Stimulated activated CD8-positive, alpha-beta memory T cell treated with anti-CD3 and anti-CD28 coated beads, Interleukin-7, amount 100 ng/mL, for 24 hours (primary cell): ENCODE measurements around the gene TSNAXIP1.
"Not testable (repeated sequence)": the region's sequence is repeated elsewhere in the genome, so short reads cannot be mapped to it uniquely, and the experiment has no call there.

ENCODE experiments used
- DNase-seq: peaks from one replicate; pipeline ENCODE4 v3.0.0-alpha.2; 2020; ENCODE audit warnings: low read depth

TSNAXIP1 gene

GRCh38 chr16:67860589-67861398, 54.1 kb downstream of the TSNAXIP1 start:
- DNase-seq: no peak

DNA sequence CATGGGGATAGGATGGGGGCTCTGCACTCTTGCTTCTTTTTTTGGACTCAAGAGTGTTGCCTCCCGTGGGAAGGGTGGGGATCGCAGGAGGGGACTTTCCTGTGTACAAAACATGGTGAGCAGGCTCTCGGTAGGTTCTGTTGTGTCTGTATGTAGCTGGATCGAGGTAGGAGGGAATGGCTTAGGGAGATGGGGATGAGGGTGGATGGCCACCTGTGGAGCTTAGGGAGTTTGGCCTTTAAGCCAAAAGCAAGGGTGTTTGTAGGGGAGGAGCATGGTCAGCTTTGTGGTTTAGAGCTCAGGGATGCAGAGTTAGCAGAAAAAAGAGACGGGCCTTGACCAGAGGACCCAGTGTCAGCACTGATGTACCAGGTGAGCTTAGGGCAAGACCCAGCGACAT, 55.2 kb downstream of the TSNAXIP1 start:
- DNase-seq: no peak

DNA sequence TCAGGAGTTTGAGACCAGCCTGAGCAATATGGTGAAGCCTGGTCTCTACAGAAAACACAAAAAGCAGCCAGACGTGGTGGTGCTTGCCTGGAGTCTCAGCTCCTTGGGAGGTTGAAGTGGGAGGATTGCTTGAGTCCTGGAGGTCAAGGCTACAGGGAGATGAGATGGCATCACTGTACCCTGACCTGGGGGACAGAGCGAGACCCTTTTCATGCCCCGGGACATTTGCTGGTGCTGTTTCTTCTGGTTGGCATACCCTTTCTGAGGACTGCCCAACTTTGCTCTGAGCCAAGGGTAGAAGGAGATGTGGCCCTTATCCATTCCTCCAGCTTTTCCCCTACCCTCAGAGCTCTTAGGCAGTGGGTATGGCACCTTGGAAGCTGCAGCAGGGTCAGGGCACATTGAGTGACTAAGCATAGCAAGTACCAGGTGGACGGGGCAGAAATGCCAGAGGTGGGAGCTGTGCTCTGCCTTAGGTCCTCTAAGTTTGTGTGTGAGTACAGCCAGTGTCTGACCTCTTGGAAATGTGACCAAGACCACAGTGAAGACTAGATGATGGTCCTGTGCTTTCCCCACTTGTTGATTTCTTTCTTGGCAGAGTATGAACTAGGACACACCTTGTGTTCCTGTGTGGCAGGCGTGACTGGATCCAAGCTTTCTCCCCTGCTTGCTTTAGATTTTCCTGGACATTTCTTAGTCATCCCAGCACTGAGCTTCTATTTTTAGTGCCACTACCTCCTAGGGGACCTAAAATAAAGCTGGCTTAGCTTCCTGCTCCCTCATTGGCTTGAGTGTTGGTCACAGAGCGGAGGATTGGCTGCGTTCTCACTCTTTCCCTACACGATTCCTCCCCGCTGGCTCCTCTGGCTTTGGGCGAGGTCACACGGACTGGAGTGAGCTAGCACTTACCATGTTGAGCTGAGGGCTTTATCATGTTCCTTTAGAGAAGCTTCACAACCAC, 56.2 kb downstream of the TSNAXIP1 start:
- no peak for DNase-seq

GRCh38 chr16:67864044-67864443, 57.4 kb downstream of the TSNAXIP1 start:
- not testable (repeated sequence) for DNase-seq

DNA sequence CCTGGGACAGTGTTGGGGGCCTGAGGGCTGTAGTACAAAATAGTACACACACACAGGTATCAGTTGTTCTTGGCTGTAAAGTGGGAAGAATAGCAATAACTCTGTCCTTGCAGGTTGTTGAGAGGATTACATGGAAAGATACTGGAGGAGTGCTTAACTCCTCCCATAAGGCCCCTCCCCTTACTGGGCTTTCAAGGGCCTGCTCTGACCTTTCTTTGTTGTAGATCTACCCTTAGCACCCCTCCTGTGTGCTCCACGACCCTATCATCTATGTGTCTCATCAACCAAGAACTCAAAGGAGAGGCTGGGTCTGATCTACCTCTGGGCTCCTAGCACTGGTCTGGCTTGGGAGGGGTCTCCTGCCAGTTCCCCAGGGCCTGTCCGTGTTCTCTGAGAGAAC, 57.9 kb downstream of the TSNAXIP1 start:
- no peak for DNase-seq

- DNase-seq: no peak
Observed at GRCh38 chr16:67865318-67865717, 58.6 kb downstream of the TSNAXIP1 start.

GRCh38 chr16:67868290-67868689, 61.6 kb downstream of the TSNAXIP1 start:
- no peak for DNase-seq

DNA sequence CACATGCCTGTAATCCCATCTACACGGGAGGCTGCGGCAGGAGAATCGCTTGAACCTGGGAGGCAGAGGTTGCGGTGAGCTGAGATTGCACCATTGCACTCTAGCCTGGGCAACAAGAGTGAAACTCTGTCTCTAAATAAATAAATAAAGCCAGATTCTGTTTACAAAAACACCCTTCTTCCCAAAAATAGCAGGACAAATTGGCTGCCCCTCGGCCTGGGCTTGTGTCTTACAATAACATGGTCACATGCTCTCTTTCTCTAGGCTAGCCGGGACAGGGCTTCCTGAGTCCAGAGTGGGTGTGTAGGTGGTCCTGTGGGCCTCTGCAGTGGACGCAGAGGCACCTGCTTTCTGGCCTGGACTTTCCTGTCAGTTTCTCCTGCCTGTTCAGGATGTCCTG, 63.0 kb downstream of the TSNAXIP1 start:
- no peak for DNase-seq

DNA sequence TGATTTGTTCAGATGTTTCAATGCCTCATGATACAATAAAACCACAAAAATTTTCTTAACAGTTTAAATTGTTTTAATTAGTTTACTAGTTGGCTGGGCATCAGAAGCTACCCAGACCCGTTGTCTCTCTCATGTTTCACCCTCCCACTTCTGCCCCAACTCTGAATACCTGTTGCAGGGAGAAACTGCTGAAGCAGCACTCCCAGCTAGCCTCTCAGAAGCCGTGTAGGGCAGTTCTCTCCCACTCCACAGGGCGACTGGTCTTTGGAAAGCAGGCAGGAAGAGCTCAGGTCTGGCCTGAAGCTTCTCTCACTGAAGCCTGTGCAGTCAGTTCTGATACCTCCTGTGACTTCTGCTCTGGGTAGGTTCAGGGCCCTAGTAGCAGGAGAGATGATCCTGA, 64.6 kb downstream of the TSNAXIP1 start:
- DNase-seq: no peak

GRCh38 chr16:67872131-67872630, 65.5 kb downstream of the TSNAXIP1 start:
- DNase-seq: no peak

DNA sequence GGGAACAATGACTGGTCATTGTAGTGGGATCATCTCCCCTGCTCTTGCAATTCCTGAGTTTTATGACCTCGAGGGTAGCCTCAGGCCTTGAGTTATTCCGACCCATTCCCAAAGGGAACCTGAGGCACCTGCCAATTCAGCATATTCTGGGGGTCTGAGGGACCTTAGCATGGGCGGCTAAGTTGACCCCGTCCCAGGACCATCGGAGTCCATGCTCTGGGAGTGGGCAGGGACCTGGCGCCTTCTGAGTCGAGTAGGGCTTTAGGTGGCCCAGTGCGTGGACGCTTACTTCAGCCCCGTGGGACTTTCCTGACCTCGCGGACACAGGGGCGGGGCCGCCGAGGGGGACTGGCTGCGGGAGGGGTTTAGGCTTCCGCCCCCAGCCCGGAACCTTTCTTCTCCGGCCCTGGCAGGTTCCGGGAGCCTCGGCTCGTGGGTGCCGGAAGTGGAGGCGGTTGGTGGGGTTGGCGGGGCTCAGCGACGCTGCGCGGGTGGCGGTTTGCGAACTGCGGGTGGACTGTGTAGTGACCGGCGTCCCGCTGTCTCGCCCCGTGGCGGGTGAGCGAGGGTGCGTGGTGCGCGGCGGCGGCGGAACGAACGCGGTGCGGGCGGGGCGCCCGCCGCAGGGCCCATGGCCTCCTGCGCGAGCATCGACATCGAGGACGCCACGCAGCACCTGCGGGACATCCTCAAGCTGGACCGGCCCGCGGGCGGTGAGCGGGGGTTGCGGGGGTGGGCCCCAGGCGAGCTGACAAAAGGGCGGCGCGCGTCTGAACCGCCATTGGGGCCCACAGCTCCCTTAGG, 66.1 kb downstream of the TSNAXIP1 start, which contains the start of gene EDC4:
Gene EDC4 (plus strand): TSS at position 422 of the 804 bp plus-strand sequence. CDS start 210 bp downstream, at position 632.
- DNase-seq: peak; percentile 82

DNA sequence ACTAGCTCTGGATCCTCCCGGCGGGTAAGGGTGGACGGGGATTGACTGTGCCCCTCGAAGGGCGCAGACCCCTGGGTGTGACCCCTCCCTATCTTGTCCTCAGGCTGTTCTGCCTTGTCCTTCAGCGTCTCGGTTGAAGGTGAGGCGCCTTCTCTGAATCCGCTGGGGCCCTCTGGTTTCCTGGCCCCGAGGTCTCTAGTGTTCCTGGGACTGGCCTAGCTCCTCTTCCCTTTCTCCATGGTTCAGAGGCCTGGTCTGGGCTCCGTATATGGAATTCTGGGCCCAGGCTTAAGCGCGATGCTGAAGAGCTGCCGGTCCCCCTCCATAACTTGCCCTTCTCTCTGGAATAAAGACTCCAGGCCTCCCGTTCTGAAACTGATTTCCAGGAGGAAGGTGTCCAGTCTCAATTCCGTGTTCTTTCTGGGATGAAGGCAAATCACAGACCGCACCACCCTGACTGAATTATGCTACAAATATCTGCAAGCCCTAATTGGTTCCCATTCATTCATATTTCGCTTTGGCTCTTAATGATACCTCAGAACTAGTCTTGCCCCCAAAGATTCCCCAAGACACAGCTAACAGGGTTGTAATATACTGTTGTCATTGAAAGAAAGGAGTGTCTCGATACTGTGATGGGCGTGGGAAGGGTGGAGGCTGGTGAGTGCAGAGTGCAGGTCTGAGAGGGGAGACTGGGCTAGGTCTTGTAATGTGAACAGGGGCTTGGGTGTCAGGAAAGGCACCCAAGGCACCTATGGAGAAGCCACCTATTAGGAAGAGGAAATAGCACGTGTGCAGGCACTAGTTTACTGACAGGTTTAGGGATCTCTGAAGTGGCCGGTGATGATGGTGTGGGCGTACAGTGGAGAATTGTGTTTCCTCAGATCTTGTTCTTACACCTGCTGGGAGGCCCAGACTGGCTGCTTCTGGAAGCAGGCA, 67.0 kb downstream of the TSNAXIP1 start:
- DNase-seq: no peak

- no peak for DNase-seq
Observed at GRCh38 chr16:67874372-67874771, 67.7 kb downstream of the TSNAXIP1 start.

- no peak for DNase-seq
Observed at GRCh38 chr16:67877064-67877463, 70.4 kb downstream of the TSNAXIP1 start.
